Liver (tissue), 3 donors: ENCODE results near the gene CWC27.

ENCODE experiments used
- ATF3 ChIP-seq: IDR thresholded peaks from 2 replicates; pipeline ENCODE4 v1.6.1; 2016; ENCODE audit warnings: antibody characterized with exemption
- CTCF ChIP-seq: fragments of 150-350 bp; IDR thresholded peaks from 2 replicates; pipeline ENCODE4 v1.5.1; 2017; ENCODE audit warnings: improper control_type of control experiment, low read depth, low read length; ENCODE audit not compliant: missing input control
- FOXA2 ChIP-seq: IDR thresholded peaks from 2 replicates; pipeline ENCODE4 v1.6.1; 2016; ENCODE audit warnings: antibody characterized with exemption
- JUND ChIP-seq, 2 donors: IDR thresholded peaks; 2 replicates each; pipeline ENCODE4 v1.6.1; 2016; ENCODE audit warnings: antibody characterized with exemption in 2 of 2
- RAD21 ChIP-seq, 2 donors: IDR thresholded peaks; 2 replicates each; pipeline ENCODE4 v1.6.1; 2016; ENCODE audit warnings: antibody characterized with exemption in 2 of 2, mild to moderate bottlenecking in 2 of 2
- REST ChIP-seq: IDR thresholded peaks from 2 replicates; pipeline ENCODE4 v1.6.1; 2016; ENCODE audit warnings: antibody characterized with exemption, mild to moderate bottlenecking
- SP1 ChIP-seq: IDR thresholded peaks from 2 replicates; pipeline ENCODE4 v1.6.1; 2018; ENCODE audit warnings: antibody characterized with exemption, mild to moderate bottlenecking
- TAF1 ChIP-seq: conservative IDR thresholded peaks from 2 replicates; pipeline ENCODE4 v1.6.1; 2016; ENCODE audit warnings: antibody characterized with exemption, mild to moderate bottlenecking
- YY1 ChIP-seq: IDR thresholded peaks from 2 replicates; pipeline ENCODE4 v1.6.1; 2016; ENCODE audit warnings: antibody characterized with exemption, mild to moderate bottlenecking
- ZBTB33 ChIP-seq: IDR thresholded peaks from 2 replicates; pipeline ENCODE4 v1.6.1; 2016; ENCODE audit warnings: antibody characterized with exemption
- donor health status: healthy.
- donor health status: healthy.

- TF ChIP-seq TAF1 (no peak), ATF3 (no peak), REST (no peak), CTCF (no peak), SP1 (no peak), YY1 (no peak), JUND (IDR thresholded peaks at IDR 0.05) (no peak), RAD21 (IDR thresholded peaks at IDR 0.05) (no peak), ZBTB33 (no peak), FOXA2 (no peak)
These were observed 219.0 kb downstream of the CWC27 start for GRCh38 chr5:64987768-64988167.
